T47D (cell line): Measurements from ENCODE around the gene SELENOS.

Experiments
- DNase-seq, 2 experiments: peaks; one replicate each; pipeline versions ENCODE4 v3.0.0 to v3.0.0-alpha.2; 2011 to 2012; ENCODE audit warnings: low read depth in 1 of 2, low spot score in 1 of 2
- JUND ChIP-seq: IDR thresholded peaks from 2 replicates; pipeline ENCODE4 v1.6.1; 2012; ENCODE audit warnings: low read depth
- in situ Hi-C: cut with HindIII; loops from 2 replicates; pipeline ENCODE4 v1.10.0; 2016; ENCODE audit warnings: low sequenced_read_pairs, low pct_unique_long_range_greater_than_20kb

SELENOS gene

GRCh38 chr15:101250873-101251829 lies 26.1 kb downstream of the SELENOS start:
- DNase-seq, result peak; percentile 42 to 68
- no peak for TF ChIP-seq JUND
- in situ Hi-C loops, result no loop called here

DNA sequence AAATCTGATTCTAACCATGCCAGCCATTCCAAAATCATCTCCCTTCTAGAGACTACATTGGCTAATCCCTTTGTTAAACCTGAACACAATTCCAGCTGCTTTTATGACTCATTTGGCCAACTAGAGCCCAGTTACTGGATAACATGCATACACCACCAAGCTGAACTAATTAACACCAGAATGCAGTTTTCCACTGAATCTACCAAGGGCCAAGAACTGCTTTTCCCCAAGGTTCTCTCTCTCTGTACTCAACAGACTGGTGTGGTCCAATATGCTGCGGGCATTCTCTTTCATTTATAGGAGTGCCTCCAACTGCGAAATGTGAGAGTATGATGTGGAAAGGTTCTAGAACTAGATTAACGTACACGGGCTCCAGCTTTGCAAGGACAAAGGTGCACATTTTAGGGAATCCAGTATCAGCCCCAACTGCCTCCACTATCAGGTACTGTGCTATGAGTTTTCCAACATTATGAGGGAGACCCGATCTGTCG lies 26.9 kb downstream of the SELENOS start:
- DNase-seq, result no peak
- no peak for TF ChIP-seq JUND
- in situ Hi-C loops, result no loop called here

GRCh38 chr15:101248274-101248673 lies 29.0 kb downstream of the SELENOS start:
- TF ChIP-seq JUND, result no peak
- peak; percentile 59 to 73 for DNase-seq
- in situ Hi-C loops, result no loop called here

DNA sequence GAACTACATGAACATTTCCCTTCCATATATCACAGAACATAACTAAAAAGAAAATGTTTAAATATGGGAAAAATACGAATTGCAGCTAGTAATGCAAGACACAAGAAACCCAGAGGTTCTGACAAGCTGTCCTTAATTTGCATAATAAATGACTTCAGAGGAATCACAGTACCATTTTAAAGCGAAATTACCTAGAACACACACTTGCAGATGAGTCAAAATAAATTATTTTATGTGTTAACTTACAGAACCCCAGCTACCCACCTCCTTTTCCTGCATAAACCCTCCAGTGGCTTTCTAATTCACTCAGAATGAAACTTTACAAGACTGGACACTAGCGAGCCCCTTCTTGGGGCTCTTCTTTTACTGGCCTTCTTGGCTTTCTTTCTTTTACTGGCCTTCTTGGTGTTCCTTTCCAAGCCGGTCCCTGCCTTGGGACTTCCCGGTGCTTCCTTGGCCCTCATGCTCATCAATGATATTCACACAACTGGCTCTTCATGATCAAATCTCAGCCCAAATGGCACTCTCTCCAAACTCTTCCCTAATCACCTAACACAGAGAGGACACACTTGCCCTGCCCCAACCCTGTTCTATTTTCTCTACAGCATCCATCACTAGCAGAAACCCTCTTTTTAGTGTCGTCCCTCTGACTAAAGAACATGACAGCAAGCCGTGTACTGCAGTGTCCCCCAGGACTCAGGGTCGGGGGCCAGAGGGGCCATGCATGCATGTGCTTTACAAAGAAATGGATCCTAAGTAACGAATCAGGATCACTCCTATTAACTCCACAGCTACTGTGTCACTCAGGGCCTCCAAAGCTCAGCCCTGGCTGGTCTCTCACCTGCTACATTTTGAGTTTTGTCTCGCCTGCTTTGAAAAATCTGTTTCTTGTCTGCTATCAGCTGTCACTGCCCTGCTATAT lies 30.2 kb downstream of the SELENOS start:
- DNase-seq, result no peak
- in situ Hi-C loops, result no loop called here
- TF ChIP-seq JUND, result no peak

DNA sequence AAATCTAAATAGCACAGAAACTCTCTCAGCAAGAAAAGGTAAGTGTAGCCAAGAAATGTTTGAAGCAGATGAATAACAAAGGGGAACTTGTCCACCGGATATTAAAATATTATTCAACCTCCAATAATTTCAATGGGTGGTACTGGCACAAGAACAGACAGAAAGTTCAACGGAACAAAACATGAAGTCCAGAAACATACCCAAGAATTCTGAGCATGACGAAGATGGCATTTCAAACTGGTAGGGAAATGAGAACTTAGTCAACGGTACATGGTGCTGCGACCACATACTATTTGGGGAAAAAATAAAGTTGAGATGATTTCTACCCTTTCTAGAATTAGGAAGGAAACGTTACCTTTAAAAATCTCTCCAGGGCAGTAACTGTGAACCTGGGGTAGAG lies 30.9 kb downstream of the SELENOS start:
- in situ Hi-C loops, result no loop called here
- TF ChIP-seq JUND, result no peak
- DNase-seq, result no peak

- TF ChIP-seq JUND, result no peak
- in situ Hi-C loops, result no loop called here
- DNase-seq, result no peak
Measured at GRCh38 chr15:101244889-101245668, 32.2 kb downstream of the SELENOS start.

- TF ChIP-seq JUND, result no peak
- in situ Hi-C loops, result no loop called here
- DNase-seq, result no peak
Measured at GRCh38 chr15:101244036-101244781, 33.1 kb downstream of the SELENOS start.

GRCh38 chr15:101243420-101243819 lies 33.9 kb downstream of the SELENOS start:
- TF ChIP-seq JUND, result no peak
- no peak for DNase-seq
- in situ Hi-C loops, result no loop called here

DNA sequence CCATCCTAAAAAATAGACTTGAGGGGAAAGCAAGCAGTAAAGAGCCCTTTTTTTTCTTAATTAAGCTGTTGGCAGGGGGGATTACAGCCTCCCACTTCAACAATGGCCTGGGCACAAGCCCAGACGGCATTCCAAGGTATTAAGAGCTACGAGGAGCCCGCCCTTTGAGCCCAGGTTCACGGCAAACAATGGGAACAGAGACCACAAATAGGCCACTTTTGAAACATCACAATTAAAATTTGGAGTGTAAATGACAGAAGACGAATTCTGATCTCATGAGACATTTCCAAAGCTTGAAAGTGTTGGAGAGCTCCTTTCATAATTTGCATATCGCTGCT lies 34.3 kb downstream of the SELENOS start:
- no peak for DNase-seq
- TF ChIP-seq JUND, result no peak
- in situ Hi-C loops, result no loop called here

GRCh38 chr15:101242160-101242998 lies 34.9 kb downstream of the SELENOS start:
- TF ChIP-seq JUND, result no peak
- no peak for DNase-seq
- in situ Hi-C loops, result no loop called here

GRCh38 chr15:101240358-101240757 lies 36.9 kb downstream of the SELENOS start:
- in situ Hi-C loops, result no loop called here
- no peak for DNase-seq
- no peak for TF ChIP-seq JUND
